Measurements from ENCODE around the gene TSPEAR.
"Not testable (repeated sequence)": the region's sequence is repeated elsewhere in the genome, so short reads cannot be mapped to it uniquely, and the experiment has no call there.

The TSPEAR gene

GRCh38 chr21:44480200-44481053 lies 230.9 kb downstream of the TSPEAR start:
- TF ChIP-seq ZNF274 (IDR thresholded peaks at IDR 0.05; ENCODE audit: low read depth, low read length) = no peak
- no peak overlapping the region for H3K4me3 ChIP-seq (ENCODE audit: low read length)

GRCh38 chr21:44479556-44480199 lies 231.7 kb downstream of the TSPEAR start:
- H3K4me3 ChIP-seq (ENCODE audit: low read length) = not testable (repeated sequence)

- H3K4me3 ChIP-seq (ENCODE audit: low read length) = no peak overlapping the region
- no peak for TF ChIP-seq ZNF274 (IDR thresholded peaks at IDR 0.05; ENCODE audit: low read depth, low read length)
Observed at GRCh38 chr21:44478801-44479167, 232.6 kb downstream of the TSPEAR start.

- TF ChIP-seq ZNF274 (IDR thresholded peaks at IDR 0.05; ENCODE audit: low read depth, low read length) = no peak
- H3K4me3 ChIP-seq (ENCODE audit: low read length) = no peak overlapping the region
Observed at GRCh38 chr21:44478124-44478800, 233.1 kb downstream of the TSPEAR start.

- no peak overlapping the region for H3K4me3 ChIP-seq (ENCODE audit: low read length)
- TF ChIP-seq ZNF274 (IDR thresholded peaks at IDR 0.05; ENCODE audit: low read depth, low read length) = no peak
Observed at GRCh38 chr21:44477712-44478111, 233.7 kb downstream of the TSPEAR start.

- no peak overlapping the region for H3K4me3 ChIP-seq (ENCODE audit: low read length)
- TF ChIP-seq ZNF274 (IDR thresholded peaks at IDR 0.05; ENCODE audit: low read depth, low read length) = no peak
Observed at GRCh38 chr21:44477131-44477530, 234.2 kb downstream of the TSPEAR start.

- TF ChIP-seq ZNF274 (IDR thresholded peaks at IDR 0.05; ENCODE audit: low read depth, low read length) = no peak
Observed at GRCh38 chr21:44475266-44475845, 236.0 kb downstream of the TSPEAR start.

GRCh38 chr21:44473915-44474555 lies 237.3 kb downstream of the TSPEAR start:
- TF ChIP-seq ZNF274 (IDR thresholded peaks at IDR 0.05; ENCODE audit: low read depth, low read length) = no peak
- H3K4me3 ChIP-seq (ENCODE audit: low read length) = no peak overlapping the region

More at GRCh38 chr21:44475266-44475845, 236.0 kb downstream of the TSPEAR start:
- no peak overlapping the region for H3K4me3 ChIP-seq (ENCODE audit: low read length)

GRCh38 chr21:44471996-44472395 lies 239.4 kb downstream of the TSPEAR start:
- no peak for TF ChIP-seq ZNF274 (IDR thresholded peaks at IDR 0.05; ENCODE audit: low read depth, low read length)
- H3K4me3 ChIP-seq (ENCODE audit: low read length) = no peak overlapping the region

- TF ChIP-seq ZNF274 (IDR thresholded peaks at IDR 0.05; ENCODE audit: low read depth, low read length) = no peak
- H3K4me3 ChIP-seq (ENCODE audit: low read length) = no peak overlapping the region
Observed at GRCh38 chr21:44471341-44471740, 240.0 kb downstream of the TSPEAR start.

GRCh38 chr21:44467859-44468195 lies 243.5 kb downstream of the TSPEAR start:
- H3K4me3 ChIP-seq (ENCODE audit: low read length) = no peak overlapping the region
- TF ChIP-seq ZNF274 (IDR thresholded peaks at IDR 0.05; ENCODE audit: low read depth, low read length) = no peak

- no peak for TF ChIP-seq ZNF274 (IDR thresholded peaks at IDR 0.05; ENCODE audit: low read depth, low read length)
- H3K4me3 ChIP-seq (ENCODE audit: low read length) = no peak overlapping the region
Observed at GRCh38 chr21:44466996-44467858, 244.1 kb downstream of the TSPEAR start.

- no peak for TF ChIP-seq ZNF274 (IDR thresholded peaks at IDR 0.05; ENCODE audit: low read depth, low read length)
- H3K4me3 ChIP-seq (ENCODE audit: low read length) = no peak overlapping the region
Observed at GRCh38 chr21:44466351-44466954, 244.9 kb downstream of the TSPEAR start.
